B cell (primary cell): ENCODE data around the gene DYNC2I2. TPM values are rescaled to one million over a fixed set of nuclear protein-coding genes. Genes with fewer than 3 reads are reported as not detected.
A peak's percentile ranks its signal among the peaks of the same experiment; 100 is the strongest.

Experiments
- ATAC-seq: fragments of 200-7000 bp; cut with Tn5 transposase; one replicate; pipeline ENCODE4 v1.10.0; 2021; ENCODE audit warnings: low read depth, mild to moderate bottlenecking, moderate number of reproducible peaks, moderate library complexity
- CTCF ChIA-PET: fragments of 350-600 bp; sonication (Branson Sonifier 250); formaldehyde crosslinking; loops from one replicate; lab custom pipeline; 2021; ENCODE audit warnings: antibody characterized with exemption, inconsistent platforms; lab: Charles Lee
- POLR2A ChIA-PET: fragments of 350-600 bp; sonication (Branson Sonifier 250); formaldehyde crosslinking; loops from one replicate; lab custom pipeline; 2021; ENCODE audit warnings: antibody characterized with exemption; lab: Charles Lee
- DNase-seq: peaks from one replicate; pipeline ENCODE4 v3.0.0; 2013
- H2AFZ ChIP-seq: 2 replicates; pipeline ENCODE4 v1.6.1; 2012; ENCODE audit warnings: mild to moderate bottlenecking, low read depth, low read length; ENCODE audit not compliant: insufficient read depth, poor library complexity, severe bottlenecking
- H3K27ac ChIP-seq, 2 donors: 1 replicate in 1 of 2; 2 replicates in 1 of 2; pipeline ENCODE4 v1.5.1; 2012 to 2013; ENCODE audit warnings: low read length in 2 of 2, mild to moderate bottlenecking in 2 of 2, moderate library complexity in 1 of 2
- H3K27me3 ChIP-seq, 4 experiments: fragments of 200-600 bp in 1 of 4; sonication (generic) in 1 of 4; replicated peaks in 1 of 4; 1 replicate in 2 of 4; 2 replicates in 2 of 4; pipeline versions ENCODE4 v1.6.1 to v1.7.0; 2013 to 2016; ENCODE audit warnings: low read length in 3 of 4, mild to moderate bottlenecking in 2 of 4, mixed read lengths in 1 of 4, moderate library complexity in 1 of 4; ENCODE audit not compliant: insufficient read depth in 4 of 4, control insufficient read depth in 3 of 4; ENCODE audit errors: control extremely low read depth in 1 of 4
- H3K36me3 ChIP-seq, 2 experiments: replicated peaks in 1 of 2; 1 replicate in 1 of 2; 2 replicates in 1 of 2; pipeline versions ENCODE4 v1.6.1 to v1.7.1; 2013; ENCODE audit warnings: low read length in 1 of 2; ENCODE audit not compliant: insufficient read depth in 2 of 2, control insufficient read depth in 1 of 2; ENCODE audit errors: control extremely low read depth in 1 of 2, extremely low read depth in 1 of 2
- H3K4me1 ChIP-seq, 2 donors: fragments of 200-600 bp in 1 of 2; sonication (generic) in 1 of 2; 1 replicate in 1 of 2; 2 replicates in 1 of 2; pipeline versions ENCODE4 v1.5.1 to v1.6.1; 2013 to 2017; ENCODE audit warnings: low read length in 2 of 2; ENCODE audit not compliant: control insufficient read depth in 2 of 2, insufficient read depth in 2 of 2
- H3K4me2 ChIP-seq: replicated peaks from 2 replicates; pipeline ENCODE3; 2012; ENCODE audit warnings: mild to moderate bottlenecking, low read depth, low read length; ENCODE audit not compliant: poor library complexity, severe bottlenecking
- H3K4me3 ChIP-seq, 5 experiments: fragments of 200-600 bp in 1 of 5; sonication (generic) in 1 of 5; 1 replicate in 3 of 5; 2 replicates in 2 of 5; pipeline versions ENCODE4 v1.5.1 to v1.7.0; 2011 to 2016; ENCODE audit warnings: low read length in 4 of 5, mild to moderate bottlenecking in 4 of 5, low read depth in 2 of 5, control low read depth in 1 of 5, moderate library complexity in 1 of 5; ENCODE audit not compliant: insufficient read depth in 1 of 5; ENCODE audit errors: control extremely low read depth in 1 of 5, extremely low read depth in 1 of 5
- H3K79me2 ChIP-seq: fragments of 200-600 bp; sonication (generic); one replicate; pipeline ENCODE4 v1.6.0; 2016; ENCODE audit warnings: low read length; ENCODE audit not compliant: control insufficient read depth, insufficient read depth
- H3K9ac ChIP-seq: fragments of 200-600 bp; sonication (generic); 2 replicates; pipeline ENCODE4 v1.6.1; 2017; ENCODE audit warnings: mild to moderate bottlenecking, low read length, moderate library complexity
- H3K9me3 ChIP-seq, 3 donors: one replicate each; pipeline versions ENCODE4 v1.6.1 to v1.7.1; 2013; ENCODE audit warnings: low read length in 2 of 3; ENCODE audit not compliant: control insufficient read depth in 2 of 3, insufficient read depth in 1 of 3; ENCODE audit errors: control extremely low read depth in 1 of 3
- H4K20me1 ChIP-seq: 2 replicates; pipeline ENCODE4 v1.6.0; 2012; ENCODE audit warnings: mild to moderate bottlenecking, low read length; ENCODE audit not compliant: insufficient read depth, control insufficient read depth, poor library complexity, severe bottlenecking
- H3K27ac Mint-ChIP-seq: one replicate; pipeline ENCODE4 v1.8.0; 2021; ENCODE audit warnings: mixed read lengths
- H3K27me3 Mint-ChIP-seq: one replicate; pipeline ENCODE4 v1.8.0; 2021; ENCODE audit warnings: mixed read lengths
- H3K4me1 Mint-ChIP-seq: one replicate; pipeline ENCODE4 v1.8.0; 2021; ENCODE audit warnings: mixed read lengths
- H3K4me3 Mint-ChIP-seq: one replicate; pipeline ENCODE4 v1.8.0; 2021; ENCODE audit warnings: mixed read lengths
- H3K9me3 Mint-ChIP-seq: one replicate; pipeline ENCODE4 v1.8.0; 2022; ENCODE audit warnings: mixed read lengths; ENCODE audit not compliant: insufficient read depth
- CTCF ChIP-seq: fragments of 200-600 bp; IDR thresholded peaks from one replicate; pipeline ENCODE4 v1.8.0; 2022; ENCODE audit warnings: antibody characterized with exemption, mild to moderate bottlenecking
- EZH2 ChIP-seq: IDR thresholded peaks from 2 replicates; pipeline ENCODE4 v1.6.1; 2012; ENCODE audit warnings: borderline replicate concordance, low read depth, mild to moderate bottlenecking, moderate library complexity, low read length; ENCODE audit not compliant: insufficient read depth, poor library complexity, severe bottlenecking
- WGBS: methylation state at CpG from one replicate; pipeline ENCODE4 v1.1.5; 2013; ENCODE audit warnings: missing lambda C conversion rate; ENCODE audit not compliant: insufficient coverage; 5-methylcytosine and 5-hydroxymethylcytosine counted together
- intact Hi-C: fragments of 100-400 bp; cut with micrococcal nuclease; formaldehyde crosslinking; loops from one replicate; pipeline ENCODE4 v1.10.0; 2022
- polyA minus RNA-seq: library from RNA; depleted of rRNA, polyadenylated mRNA; stranded (reverse); fragments of >200 nt; gene quantifications from 2 replicates; pipeline ENCODE4 v1.2.3, GENCODE V29; 2012
- polyA plus RNA-seq: library from polyadenylated mRNA; depleted of rRNA; stranded (reverse); fragments of >200 nt; gene quantifications from 2 replicates; pipeline ENCODE4 v1.2.3, GENCODE V29; 2012
- total RNA-seq, 2 donors: library from RNA; stranded (reverse); fragments of 120-200 nt in 1 of 2; gene quantifications; 1 replicate in 1 of 2; 2 replicates in 1 of 2; pipeline versions ENCODE4 v1.2.3 to v1.2.4, GENCODE V29; 2013 to 2022

The DYNC2I2 gene
- total RNA-seq (76.6 and 83.4 TPM in 2 replicates), polyA plus RNA-seq (92.9 and 109 TPM in 2 replicates), polyA minus RNA-seq (77.7 and 93.3 TPM in 2 replicates)
- 52.6 TPM for total RNA-seq (2013)

GRCh38 chr9:128656416-128657343, at the start of gene DYNC2I2:
DYNC2I2 (minus strand) TSS chr9:128656847; CDS start chr9:128656726, 121 bp downstream.
- Histone ChIP-seq H4K20me1 (no peaks in the 10 kb centered on the region), H3K9ac (peak within 1 kb of the TSS; percentile 94), H3K4me3 (peak within 1 kb of the TSS; percentile 66 to 97 (median 89)), H2AFZ (peak within 1 kb of the TSS; percentile 100), H3K27me3 (no peaks in the 10 kb centered on the region), H3K4me2 (peak within 1 kb of the TSS; percentile 91), H3K9me3 (no peaks in the 10 kb centered on the region), H3K79me2 (peaks cover 2% of the 10 kb centered on the region), H3K27ac (peak within 1 kb of the TSS; percentile 92 to 95), H3K4me1 (peaks cover 2 to 14% of the 10 kb centered on the region in 2 donors), H3K36me3 (no peaks in the 10 kb centered on the region)
- H3K9me3 Mint-ChIP-seq: no peaks in the 10 kb centered on the region
- ATAC-seq (peak; percentile 80), DNase-seq (peak; percentile 90)
- POLR2A ChIA-PET: interaction anchor here (0.6 to 1.8 kb wide), 9 partner anchors 9 to 286 kb away, joined by 3 to 7 read pairs (median 5); partner anchors contain the start of genes ENDOG, SET and URM1
- intact Hi-C loops: loop anchor here (1.0 to 5.0 kb wide), 7 partner anchors 28 to 200 kb away; partner anchors contain the start of genes ODF2, PKN3, SET and SPTAN1
- H3K4me1 Mint-ChIP-seq: peaks cover 13% of the 10 kb centered on the region
- H3K27me3 Mint-ChIP-seq: no peaks in the 10 kb centered on the region
- WGBS: under 1% methylated on average over 80 of the region's 86 CpGs
- H3K4me3 Mint-ChIP-seq: peak within 1 kb of the TSS; percentile 96
- H3K27ac Mint-ChIP-seq: peak within 1 kb of the TSS; percentile 100
- CTCF ChIA-PET: no interaction called here
- no peak for TF ChIP-seq EZH2
- no peak for TF ChIP-seq CTCF
